ENCODE results near the gene SCYL1.
A peak's percentile ranks its signal among the peaks of the same experiment; 100 is the strongest.

The SCYL1 gene

DNA sequence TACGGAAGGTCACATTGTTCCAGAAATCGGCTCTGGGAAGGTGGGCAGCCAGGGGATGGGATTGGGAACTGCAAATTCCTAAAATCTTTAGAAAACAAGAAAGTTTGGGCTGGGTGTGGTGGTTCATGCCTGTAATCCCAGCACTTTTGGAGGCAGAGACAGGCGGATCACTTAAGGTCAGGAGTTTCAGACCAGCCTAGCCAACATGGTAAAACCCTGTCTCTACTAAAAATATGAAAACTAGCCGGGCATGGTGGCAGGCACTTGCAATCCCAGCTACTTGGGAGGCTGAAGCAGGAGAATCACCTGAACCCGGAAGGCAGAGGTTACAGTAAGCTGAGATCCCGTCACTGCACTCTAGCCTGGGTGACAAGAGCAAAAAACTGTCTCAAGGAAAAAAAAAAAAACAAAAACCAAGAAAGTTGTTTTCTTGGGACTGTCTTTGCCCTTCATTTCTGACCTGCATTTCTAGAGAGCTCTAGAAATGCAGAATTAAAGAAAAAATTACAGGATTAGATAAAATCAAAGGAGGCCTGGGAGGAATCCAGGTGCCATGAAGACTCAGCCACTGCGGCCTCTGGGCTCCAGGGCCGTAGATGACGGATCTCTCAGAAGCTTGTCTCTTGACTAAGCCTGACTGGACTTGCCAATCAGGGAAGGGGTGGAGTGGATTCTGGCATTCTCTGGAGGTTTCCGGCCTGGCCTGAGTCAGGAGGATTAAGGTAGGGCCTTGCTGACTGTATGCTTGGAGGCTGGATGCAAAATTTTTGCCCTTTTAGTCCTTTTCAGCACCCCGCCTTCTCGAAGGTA, 31.3 kb upstream of the SCYL1 start:
- DNase-seq (ENCODE audit: low read depth), result peak; percentile 93

DNA sequence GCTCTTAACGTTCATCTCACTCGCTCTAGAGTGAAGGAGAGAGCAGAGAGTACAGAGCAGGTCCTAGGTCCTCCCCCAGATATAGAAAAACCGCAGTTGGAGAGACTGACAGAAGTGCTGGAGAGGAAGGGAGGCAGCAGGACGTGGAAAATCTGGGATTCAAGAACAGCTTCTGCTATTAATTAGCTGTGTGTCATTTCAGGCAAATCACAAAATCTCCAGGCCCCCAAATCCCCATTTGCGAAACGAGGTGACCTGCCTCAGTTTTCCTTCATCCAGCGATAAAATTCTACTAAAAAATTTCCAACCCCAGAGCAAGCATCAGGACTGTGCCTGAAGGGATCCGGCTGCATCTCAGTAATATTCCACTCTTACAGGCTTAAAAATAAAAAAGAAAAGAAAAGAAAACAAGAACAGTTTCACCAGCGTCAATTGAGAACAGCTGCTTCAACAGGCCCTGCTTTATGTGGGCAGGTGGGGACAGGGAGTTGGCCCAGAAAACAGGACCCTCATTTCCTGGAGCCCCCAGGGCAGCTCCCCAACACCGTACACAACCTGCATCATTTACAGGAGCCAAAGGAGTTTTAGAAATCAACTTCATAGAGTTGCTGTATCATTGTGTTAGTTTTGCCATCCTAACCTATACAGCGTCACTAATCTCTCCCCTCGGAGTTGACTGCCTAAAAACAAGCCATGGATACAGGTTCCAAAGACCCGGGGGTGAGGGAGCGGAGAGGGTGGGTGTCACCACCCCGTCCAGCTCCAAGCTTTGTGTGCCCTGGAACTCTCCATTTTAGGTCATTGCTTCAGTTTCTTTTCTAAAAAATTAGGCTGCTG, 28.4 kb upstream of the SCYL1 start:
- no peak for DNase-seq (ENCODE audit: low read depth)

DNA sequence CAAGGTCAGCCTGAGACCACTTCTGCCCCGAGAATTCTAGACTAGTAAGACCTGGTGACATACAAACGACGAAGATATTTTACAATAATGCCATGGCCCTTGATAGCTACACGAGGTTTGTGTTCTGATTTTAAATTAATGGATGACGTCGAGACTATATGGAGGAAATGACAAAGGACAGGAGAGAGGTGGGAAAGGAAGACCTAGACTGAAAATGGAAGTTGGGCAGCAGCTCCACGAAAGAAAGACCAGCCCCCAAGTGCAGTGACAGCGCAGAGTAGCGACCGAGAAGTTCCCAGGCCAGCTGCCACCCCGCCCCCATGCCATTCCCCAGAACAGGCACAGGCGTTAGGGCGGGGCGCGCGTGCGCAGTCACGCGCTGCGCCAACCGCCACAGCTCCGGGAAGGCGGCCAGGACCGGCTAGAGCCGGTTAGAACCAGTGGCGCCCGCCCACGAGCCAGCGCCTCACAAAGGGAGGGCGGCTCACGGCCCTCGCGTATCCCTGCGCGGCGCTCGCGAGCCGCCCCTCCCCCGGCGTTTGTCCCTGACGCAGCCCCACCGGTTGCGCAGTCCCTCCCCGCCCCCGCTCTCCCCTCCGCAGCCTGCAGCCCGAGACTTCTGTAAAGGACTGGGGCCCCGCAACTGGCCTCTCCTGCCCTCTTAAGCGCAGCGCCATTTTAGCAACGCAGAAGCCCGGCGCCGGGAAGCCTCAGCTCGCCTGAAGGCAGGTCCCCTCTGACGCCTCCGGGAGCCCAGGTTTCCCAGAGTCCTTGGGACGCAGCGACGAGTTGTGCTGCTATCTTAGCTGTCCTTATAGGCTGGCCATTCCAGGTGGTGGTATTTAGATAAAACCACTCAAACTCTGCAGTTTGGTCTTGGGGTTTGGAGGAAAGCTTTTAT, 27.5 kb upstream of the SCYL1 start:
- DNase-seq (ENCODE audit: low read depth), result no peak

DNA sequence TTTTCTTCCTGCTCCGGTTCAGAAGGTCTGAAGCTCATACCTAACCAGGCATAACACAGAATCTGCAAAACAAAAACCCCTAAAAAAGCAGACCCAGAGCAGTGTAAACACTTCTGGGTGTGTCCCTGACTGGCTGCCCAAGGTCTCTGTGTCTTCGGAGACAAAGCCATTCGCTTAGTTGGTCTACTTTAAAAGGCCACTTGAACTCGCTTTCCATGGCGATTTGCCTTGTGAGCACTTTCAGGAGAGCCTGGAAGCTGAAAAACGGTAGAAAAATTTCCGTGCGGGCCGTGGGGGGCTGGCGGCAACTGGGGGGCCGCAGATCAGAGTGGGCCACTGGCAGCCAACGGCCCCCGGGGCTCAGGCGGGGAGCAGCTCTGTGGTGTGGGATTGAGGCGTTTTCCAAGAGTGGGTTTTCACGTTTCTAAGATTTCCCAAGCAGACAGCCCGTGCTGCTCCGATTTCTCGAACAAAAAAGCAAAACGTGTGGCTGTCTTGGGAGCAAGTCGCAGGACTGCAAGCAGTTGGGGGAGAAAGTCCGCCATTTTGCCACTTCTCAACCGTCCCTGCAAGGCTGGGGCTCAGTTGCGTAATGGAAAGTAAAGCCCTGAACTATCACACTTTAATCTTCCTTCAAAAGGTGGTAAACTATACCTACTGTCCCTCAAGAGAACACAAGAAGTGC, 26.7 kb upstream of the SCYL1 start:
- no peak for DNase-seq (ENCODE audit: low read depth)

DNA sequence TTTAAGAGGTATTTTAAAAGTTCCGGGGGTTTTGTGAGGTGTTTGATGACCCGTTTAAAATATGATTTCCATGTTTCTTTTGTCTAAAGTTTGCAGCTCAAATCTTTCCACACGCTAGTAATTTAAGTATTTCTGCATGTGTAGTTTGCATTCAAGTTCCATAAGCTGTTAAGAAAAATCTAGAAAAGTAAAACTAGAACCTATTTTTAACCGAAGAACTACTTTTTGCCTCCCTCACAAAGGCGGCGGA, 26.2 kb upstream of the SCYL1 start:
- no peak for DNase-seq (ENCODE audit: low read depth)

DNA sequence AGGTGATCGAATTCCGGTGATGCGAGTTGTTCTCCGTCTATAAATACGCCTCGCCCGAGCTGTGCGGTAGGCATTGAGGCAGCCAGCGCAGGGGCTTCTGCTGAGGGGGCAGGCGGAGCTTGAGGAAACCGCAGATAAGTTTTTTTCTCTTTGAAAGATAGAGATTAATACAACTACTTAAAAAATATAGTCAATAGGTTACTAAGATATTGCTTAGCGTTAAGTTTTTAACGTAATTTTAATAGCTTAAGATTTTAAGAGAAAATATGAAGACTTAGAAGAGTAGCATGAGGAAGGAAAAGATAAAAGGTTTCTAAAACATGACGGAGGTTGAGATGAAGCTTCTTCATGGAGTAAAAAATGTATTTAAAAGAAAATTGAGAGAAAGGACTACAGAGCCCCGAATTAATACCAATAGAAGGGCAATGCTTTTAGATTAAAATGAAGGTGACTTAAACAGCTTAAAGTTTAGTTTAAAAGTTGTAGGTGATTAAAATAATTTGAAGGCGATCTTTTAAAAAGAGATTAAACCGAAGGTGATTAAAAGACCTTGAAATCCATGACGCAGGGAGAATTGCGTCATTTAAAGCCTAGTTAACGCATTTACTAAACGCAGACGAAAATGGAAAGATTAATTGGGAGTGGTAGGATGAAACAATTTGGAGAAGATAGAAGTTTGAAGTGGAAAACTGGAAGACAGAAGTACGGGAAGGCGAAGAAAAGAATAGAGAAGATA, 25.7 kb upstream of the SCYL1 start, which contains the start of gene MALAT1:
MALAT1 (plus strand) TSS at position 69 of the 736 bp plus-strand sequence.
- DNase-seq (ENCODE audit: low read depth), result no peak

DNA sequence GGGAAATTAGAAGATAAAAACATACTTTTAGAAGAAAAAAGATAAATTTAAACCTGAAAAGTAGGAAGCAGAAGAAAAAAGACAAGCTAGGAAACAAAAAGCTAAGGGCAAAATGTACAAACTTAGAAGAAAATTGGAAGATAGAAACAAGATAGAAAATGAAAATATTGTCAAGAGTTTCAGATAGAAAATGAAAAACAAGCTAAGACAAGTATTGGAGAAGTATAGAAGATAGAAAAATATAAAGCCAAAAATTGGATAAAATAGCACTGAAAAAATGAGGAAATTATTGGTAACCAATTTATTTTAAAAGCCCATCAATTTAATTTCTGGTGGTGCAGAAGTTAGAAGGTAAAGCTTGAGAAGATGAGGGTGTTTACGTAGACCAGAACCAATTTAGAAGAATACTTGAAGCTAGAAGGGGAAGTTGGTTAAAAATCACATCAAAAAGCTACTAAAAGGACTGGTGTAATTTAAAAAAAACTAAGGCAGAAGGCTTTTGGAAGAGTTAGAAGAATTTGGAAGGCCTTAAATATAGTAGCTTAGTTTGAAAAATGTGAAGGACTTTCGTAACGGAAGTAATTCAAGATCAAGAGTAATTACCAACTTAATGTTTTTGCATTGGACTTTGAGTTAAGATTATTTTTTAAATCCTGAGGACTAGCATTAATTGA, 25.0 kb upstream of the SCYL1 start:
- DNase-seq (ENCODE audit: low read depth), result no peak

DNA sequence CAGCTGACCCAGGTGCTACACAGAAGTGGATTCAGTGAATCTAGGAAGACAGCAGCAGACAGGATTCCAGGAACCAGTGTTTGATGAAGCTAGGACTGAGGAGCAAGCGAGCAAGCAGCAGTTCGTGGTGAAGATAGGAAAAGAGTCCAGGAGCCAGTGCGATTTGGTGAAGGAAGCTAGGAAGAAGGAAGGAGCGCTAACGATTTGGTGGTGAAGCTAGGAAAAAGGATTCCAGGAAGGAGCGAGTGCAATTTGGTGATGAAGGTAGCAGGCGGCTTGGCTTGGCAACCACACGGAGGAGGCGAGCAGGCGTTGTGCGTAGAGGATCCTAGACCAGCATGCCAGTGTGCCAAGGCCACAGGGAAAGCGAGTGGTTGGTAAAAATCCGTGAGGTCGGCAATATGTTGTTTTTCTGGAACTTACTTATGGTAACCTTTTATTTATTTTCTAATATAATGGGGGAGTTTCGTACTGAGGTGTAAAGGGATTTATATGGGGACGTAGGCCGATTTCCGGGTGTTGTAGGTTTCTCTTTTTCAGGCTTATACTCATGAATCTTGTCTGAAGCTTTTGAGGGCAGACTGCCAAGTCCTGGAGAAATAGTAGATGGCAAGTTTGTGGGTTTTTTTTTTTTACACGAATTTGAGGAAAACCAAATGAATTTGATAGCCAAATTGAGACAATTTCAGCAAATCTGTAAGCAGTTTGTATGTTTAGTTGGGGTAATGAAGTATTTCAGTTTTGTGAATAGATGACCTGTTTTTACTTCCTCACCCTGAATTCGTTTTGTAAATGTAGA, 24.3 kb upstream of the SCYL1 start:
- no peak for DNase-seq (ENCODE audit: low read depth)

DNA sequence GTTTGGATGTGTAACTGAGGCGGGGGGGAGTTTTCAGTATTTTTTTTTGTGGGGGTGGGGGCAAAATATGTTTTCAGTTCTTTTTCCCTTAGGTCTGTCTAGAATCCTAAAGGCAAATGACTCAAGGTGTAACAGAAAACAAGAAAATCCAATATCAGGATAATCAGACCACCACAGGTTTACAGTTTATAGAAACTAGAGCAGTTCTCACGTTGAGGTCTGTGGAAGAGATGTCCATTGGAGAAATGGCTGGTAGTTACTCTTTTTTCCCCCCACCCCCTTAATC, 23.8 kb upstream of the SCYL1 start:
- no peak for DNase-seq (ENCODE audit: low read depth)

DNA sequence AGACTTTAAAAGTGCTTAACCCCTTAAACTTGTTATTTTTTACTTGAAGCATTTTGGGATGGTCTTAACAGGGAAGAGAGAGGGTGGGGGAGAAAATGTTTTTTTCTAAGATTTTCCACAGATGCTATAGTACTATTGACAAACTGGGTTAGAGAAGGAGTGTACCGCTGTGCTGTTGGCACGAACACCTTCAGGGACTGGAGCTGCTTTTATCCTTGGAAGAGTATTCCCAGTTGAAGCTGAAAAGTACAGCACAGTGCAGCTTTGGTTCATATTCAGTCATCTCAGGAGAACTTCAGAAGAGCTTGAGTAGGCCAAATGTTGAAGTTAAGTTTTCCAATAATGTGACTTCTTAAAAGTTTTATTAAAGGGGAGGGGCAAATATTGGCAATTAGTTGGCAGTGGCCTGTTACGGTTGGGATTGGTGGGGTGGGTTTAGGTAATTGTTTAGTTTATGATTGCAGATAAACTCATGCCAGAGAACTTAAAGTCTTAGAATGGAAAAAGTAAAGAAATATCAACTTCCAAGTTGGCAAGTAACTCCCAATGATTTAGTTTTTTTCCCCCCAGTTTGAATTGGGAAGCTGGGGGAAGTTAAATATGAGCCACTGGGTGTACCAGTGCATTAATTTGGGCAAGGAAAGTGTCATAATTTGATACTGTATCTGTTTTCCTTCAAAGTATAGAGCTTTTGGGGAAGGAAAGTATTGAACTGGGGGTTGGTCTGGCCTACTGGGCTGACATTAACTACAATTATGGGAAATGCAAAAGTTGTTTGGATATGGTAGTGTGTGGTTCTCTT, 23.2 kb upstream of the SCYL1 start:
- DNase-seq (ENCODE audit: low read depth), result no peak

DNA sequence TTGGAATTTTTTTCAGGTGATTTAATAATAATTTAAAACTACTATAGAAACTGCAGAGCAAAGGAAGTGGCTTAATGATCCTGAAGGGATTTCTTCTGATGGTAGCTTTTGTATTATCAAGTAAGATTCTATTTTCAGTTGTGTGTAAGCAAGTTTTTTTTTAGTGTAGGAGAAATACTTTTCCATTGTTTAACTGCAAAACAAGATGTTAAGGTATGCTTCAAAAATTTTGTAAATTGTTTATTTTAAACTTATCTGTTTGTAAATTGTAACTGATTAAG, 22.7 kb upstream of the SCYL1 start:
- DNase-seq (ENCODE audit: low read depth), result no peak

DNA sequence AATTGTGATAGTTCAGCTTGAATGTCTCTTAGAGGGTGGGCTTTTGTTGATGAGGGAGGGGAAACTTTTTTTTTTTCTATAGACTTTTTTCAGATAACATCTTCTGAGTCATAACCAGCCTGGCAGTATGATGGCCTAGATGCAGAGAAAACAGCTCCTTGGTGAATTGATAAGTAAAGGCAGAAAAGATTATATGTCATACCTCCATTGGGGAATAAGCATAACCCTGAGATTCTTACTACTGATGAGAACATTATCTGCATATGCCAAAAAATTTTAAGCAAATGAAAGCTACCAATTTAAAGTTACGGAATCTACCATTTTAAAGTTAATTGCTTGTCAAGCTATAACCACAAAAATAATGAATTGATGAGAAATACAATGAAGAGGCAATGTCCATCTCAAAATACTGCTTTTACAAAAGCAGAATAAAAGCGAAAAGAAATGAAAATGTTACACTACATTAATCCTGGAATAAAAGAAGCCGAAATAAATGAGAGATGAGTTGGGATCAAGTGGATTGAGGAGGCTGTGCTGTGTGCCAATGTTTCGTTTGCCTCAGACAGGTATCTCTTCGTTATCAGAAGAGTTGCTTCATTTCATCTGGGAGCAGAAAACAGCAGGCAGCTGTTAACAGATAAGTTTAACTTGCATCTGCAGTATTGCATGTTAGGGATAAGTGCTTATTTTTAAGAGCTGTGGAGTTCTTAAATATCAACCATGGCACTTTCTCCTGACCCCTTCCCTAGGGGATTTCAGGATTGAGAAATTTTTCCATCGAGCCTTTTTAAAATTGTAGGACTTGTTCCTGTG, 22.1 kb upstream of the SCYL1 start:
- DNase-seq (ENCODE audit: low read depth), result no peak

DNA sequence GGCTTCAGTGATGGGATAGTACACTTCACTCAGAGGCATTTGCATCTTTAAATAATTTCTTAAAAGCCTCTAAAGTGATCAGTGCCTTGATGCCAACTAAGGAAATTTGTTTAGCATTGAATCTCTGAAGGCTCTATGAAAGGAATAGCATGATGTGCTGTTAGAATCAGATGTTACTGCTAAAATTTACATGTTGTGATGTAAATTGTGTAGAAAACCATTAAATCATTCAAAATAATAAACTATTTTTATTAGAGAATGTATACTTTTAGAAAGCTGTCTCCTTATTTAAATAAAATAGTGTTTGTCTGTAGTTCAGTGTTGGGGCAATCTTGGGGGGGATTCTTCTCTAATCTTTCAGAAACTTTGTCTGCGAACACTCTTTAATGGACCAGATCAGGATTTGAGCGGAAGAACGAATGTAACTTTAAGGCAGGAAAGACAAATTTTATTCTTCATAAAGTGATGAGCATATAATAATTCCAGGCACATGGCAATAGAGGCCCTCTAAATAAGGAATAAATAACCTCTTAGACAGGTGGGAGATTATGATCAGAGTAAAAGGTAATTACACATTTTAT, 21.4 kb upstream of the SCYL1 start:
- no peak for DNase-seq (ENCODE audit: low read depth)

DNA sequence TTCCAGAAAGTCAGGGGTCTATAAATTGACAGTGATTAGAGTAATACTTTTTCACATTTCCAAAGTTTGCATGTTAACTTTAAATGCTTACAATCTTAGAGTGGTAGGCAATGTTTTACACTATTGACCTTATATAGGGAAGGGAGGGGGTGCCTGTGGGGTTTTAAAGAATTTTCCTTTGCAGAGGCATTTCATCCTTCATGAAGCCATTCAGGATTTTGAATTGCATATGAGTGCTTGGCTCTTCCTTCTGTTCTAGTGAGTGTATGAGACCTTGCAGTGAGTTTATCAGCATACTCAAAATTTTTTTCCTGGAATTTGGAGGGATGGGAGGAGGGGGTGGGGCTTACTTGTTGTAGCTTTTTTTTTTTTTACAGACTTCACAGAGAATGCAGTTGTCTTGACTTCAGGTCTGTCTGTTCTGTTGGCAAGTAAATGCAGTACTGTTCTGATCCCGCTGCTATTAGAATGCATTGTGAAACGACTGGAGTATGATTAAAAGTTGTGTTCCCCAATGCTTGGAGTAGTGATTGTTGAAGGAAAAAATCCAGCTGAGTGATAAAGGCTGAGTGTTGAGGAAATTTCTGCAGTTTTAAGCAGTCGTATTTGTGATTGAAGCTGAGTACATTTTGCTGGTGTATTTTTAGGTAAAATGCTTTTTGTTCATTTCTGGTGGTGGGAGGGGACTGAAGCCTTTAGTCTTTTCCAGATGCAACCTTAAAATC, 20.8 kb upstream of the SCYL1 start:
- DNase-seq (ENCODE audit: low read depth), result no peak

DNA sequence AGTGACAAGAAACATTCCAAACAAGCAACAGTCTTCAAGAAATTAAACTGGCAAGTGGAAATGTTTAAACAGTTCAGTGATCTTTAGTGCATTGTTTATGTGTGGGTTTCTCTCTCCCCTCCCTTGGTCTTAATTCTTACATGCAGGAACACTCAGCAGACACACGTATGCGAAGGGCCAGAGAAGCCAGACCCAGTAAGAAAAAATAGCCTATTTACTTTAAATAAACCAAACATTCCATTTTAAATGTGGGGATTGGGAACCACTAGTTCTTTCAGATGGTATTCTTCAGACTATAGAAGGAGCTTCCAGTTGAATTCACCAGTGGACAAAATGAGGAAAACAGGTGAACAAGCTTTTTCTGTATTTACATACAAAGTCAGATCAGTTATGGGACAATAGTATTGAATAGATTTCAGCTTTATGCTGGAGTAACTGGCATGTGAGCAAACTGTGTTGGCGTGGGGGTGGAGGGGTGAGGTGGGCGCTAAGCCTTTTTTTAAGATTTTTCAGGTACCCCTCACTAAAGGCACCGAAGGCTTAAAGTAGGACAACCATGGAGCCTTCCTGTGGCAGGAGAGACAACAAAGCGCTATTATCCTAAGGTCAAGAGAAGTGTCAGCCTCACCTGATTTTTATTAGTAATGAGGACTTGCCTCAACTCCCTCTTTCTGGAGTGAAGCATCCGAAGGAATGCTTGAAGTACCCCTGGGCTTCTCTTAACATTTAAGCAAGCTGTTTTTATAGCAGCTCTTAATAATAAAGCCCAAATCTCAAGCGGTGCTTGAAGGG, 20.0 kb upstream of the SCYL1 start:
- no peak for DNase-seq (ENCODE audit: low read depth)

DNA sequence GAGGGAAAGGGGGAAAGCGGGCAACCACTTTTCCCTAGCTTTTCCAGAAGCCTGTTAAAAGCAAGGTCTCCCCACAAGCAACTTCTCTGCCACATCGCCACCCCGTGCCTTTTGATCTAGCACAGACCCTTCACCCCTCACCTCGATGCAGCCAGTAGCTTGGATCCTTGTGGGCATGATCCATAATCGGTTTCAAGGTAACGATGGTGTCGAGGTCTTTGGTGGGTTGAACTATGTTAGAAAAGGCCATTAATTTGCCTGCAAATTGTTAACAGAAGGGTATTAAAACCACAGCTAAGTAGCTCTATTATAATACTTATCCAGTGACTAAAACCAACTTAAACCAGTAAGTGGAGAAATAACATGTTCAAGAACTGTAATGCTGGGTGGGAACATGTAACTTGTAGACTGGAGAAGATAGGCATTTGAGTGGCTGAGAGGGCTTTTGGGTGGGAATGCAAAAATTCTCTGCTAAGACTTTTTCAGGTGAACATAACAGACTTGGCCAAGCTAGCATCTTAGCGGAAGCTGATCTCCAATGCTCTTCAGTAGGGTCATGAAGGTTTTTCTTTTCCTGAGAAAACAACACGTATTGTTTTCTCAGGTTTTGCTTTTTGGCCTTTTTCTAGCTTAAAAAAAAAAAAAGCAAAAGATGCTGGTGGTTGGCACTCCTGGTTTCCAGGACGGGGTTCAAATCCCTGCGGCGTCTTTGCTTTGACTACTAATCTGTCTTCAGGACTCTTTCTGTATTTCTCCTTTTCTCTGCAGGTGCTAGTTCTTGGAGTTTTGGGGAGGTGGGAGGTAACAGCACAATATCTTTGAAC, 19.2 kb upstream of the SCYL1 start:
- no peak for DNase-seq (ENCODE audit: low read depth)
